ENCODE results near the gene DNAJB11.

DNA sequence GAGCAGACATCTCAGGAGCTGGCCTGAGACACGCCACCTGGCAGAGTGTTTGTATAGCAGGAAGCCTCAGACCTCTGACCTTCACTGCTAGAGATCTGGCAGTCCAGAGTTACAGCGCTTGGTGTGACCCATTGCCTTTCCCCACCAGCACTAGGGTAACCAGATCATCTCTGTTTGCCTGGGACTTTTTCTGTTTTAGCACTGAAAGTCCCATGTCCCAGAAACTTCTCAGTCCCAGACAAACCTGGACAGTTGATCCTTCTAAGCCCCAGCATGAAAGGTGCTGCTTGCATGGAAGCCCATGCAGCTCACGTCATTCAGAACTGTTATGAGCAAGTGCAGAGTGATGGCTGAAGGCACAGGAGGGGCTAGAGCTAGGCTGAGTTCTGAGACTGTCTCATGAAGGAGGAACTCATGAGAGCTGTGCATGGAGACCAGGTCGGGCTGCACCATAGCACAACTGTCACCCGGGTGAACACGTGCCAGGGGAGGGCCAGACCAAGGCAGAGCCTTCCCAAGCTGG is 24.1 kb downstream of the DNAJB11 start:
- TF ChIP-seq, protein P1, sequence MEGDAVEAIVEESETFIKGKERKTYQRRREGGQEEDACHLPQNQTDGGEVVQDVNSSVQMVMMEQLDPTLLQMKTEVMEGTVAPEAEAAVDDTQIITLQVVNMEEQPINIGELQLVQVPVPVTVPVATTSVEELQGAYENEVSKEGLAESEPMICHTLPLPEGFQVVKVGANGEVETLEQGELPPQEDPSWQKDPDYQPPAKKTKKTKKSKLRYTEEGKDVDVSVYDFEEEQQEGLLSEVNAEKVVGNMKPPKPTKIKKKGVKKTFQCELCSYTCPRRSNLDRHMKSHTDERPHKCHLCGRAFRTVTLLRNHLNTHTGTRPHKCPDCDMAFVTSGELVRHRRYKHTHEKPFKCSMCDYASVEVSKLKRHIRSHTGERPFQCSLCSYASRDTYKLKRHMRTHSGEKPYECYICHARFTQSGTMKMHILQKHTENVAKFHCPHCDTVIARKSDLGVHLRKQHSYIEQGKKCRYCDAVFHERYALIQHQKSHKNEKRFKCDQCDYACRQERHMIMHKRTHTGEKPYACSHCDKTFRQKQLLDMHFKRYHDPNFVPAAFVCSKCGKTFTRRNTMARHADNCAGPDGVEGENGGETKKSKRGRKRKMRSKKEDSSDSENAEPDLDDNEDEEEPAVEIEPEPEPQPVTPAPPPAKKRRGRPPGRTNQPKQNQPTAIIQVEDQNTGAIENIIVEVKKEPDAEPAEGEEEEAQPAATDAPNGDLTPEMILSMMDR (conservative IDR thresholded peaks at IDR 0.05 in 1 of 2, IDR thresholded peaks at IDR 0.05 in 1 of 2; ENCODE audit: extremely low read depth in 1 of 2, insufficient read depth in 1 of 2, low read depth in 1 of 2, low read length in 2 of 2): no peak
- TF ChIP-seq EZH2 (IDR thresholded peaks at IDR 0.05; ENCODE audit: borderline replicate concordance, low read length): no peak
